Measurements from ENCODE around the gene CPSF4.
A peak's percentile ranks its signal among the peaks of the same experiment; 100 is the strongest.

CPSF4 gene

DNA sequence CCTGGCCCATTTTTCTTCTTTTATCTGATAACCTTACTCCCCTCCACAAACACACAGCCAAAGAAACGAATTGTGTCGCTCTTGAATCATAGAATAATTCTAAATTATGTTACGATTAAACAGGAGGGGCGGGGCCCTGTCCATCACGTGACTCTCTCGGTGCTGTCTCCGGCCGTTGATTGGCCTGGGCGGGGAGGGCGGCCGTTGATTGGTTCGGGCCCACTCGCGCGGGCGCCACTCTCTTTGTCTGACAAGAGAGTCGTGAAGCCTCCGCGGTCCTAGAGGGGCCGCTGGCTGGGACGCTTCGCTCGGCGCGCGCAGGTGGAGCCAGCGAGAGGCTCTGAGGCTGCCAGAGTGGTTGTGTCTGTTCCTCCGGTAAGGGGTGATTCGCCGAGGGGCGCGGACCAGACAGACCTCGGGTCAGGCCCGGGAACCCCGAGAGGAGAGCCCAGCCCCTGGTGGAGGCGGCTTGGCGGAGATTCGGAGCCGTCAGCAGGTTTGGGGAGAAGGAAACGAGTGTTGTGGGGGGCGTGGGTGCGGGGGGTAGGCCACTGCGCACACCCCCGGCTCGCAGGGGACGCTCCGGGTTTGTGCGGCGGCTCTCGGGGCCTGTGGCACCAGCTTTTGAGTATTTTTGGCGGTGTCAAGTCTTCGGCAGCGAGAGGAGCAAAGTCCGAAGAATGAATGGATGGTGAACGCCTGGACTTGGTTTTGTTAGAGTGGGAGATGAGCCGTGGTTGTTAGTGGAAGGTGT, 34.0 kb downstream of the CPSF4 start, which contains the start of gene ZNF789 (continued):
- no peak for TF ChIP-seq TCF7L2 (IDR thresholded peaks at IDR 0.05; ENCODE audit: borderline replicate concordance, low read depth, low read length)
- TF ChIP-seq ZNF629 (tag by site-specific recombination; IDR thresholded peaks at IDR 0.05), result peak; percentile 65
- no peak for TF ChIP-seq ZNF791 (tag by site-specific recombination; IDR thresholded peaks at IDR 0.05)
- TF ChIP-seq ZNF2 (tag by site-specific recombination; IDR thresholded peaks at IDR 0.05), result peak; percentile 39; the same call in 1 of the 2 replicates
- TF ChIP-seq, protein P1, sequence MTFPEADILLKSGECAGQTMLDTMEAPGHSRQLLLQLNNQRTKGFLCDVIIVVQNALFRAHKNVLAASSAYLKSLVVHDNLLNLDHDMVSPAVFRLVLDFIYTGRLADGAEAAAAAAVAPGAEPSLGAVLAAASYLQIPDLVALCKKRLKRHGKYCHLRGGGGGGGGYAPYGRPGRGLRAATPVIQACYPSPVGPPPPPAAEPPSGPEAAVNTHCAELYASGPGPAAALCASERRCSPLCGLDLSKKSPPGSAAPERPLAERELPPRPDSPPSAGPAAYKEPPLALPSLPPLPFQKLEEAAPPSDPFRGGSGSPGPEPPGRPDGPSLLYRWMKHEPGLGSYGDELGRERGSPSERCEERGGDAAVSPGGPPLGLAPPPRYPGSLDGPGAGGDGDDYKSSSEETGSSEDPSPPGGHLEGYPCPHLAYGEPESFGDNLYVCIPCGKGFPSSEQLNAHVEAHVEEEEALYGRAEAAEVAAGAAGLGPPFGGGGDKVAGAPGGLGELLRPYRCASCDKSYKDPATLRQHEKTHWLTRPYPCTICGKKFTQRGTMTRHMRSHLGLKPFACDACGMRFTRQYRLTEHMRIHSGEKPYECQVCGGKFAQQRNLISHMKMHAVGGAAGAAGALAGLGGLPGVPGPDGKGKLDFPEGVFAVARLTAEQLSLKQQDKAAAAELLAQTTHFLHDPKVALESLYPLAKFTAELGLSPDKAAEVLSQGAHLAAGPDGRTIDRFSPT (tag by site-specific recombination; IDR thresholded peaks at IDR 0.05), result no peak
- TF ChIP-seq ZNF658 (tag by site-specific recombination; IDR thresholded peaks at IDR 0.05), result no peak
- peak; percentile 21; the same call in 1 of the 2 replicates for TF ChIP-seq ZBTB8A (tag by site-specific recombination; IDR thresholded peaks at IDR 0.05)
- TF ChIP-seq ZNF76 (tag by site-specific recombination; IDR thresholded peaks at IDR 0.05; ENCODE audit: borderline replicate concordance, low read depth), result 0 out of 2 replicates have a peak, but pooled peaks have one; percentile 49
- no peak for TF ChIP-seq HOXC10 (CRISPR knock-in tag; IDR thresholded peaks at IDR 0.05)
- no peak for TF ChIP-seq HOXD13 (CRISPR knock-in tag; IDR thresholded peaks at IDR 0.05; ENCODE audit: borderline replicate concordance)
- TF ChIP-seq, protein P2, sequence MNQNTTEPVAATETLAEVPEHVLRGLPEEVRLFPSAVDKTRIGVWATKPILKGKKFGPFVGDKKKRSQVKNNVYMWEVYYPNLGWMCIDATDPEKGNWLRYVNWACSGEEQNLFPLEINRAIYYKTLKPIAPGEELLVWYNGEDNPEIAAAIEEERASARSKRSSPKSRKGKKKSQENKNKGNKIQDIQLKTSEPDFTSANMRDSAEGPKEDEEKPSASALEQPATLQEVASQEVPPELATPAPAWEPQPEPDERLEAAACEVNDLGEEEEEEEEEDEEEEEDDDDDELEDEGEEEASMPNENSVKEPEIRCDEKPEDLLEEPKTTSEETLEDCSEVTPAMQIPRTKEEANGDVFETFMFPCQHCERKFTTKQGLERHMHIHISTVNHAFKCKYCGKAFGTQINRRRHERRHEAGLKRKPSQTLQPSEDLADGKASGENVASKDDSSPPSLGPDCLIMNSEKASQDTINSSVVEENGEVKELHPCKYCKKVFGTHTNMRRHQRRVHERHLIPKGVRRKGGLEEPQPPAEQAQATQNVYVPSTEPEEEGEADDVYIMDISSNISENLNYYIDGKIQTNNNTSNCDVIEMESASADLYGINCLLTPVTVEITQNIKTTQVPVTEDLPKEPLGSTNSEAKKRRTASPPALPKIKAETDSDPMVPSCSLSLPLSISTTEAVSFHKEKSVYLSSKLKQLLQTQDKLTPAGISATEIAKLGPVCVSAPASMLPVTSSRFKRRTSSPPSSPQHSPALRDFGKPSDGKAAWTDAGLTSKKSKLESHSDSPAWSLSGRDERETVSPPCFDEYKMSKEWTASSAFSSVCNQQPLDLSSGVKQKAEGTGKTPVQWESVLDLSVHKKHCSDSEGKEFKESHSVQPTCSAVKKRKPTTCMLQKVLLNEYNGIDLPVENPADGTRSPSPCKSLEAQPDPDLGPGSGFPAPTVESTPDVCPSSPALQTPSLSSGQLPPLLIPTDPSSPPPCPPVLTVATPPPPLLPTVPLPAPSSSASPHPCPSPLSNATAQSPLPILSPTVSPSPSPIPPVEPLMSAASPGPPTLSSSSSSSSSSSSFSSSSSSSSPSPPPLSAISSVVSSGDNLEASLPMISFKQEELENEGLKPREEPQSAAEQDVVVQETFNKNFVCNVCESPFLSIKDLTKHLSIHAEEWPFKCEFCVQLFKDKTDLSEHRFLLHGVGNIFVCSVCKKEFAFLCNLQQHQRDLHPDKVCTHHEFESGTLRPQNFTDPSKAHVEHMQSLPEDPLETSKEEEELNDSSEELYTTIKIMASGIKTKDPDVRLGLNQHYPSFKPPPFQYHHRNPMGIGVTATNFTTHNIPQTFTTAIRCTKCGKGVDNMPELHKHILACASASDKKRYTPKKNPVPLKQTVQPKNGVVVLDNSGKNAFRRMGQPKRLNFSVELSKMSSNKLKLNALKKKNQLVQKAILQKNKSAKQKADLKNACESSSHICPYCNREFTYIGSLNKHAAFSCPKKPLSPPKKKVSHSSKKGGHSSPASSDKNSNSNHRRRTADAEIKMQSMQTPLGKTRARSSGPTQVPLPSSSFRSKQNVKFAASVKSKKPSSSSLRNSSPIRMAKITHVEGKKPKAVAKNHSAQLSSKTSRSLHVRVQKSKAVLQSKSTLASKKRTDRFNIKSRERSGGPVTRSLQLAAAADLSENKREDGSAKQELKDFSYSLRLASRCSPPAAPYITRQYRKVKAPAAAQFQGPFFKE (tag by site-specific recombination; IDR thresholded peaks at IDR 0.05; ENCODE audit: borderline replicate concordance), result no peak
- no peak for TF ChIP-seq ZNF621 (tag by site-specific recombination; IDR thresholded peaks at IDR 0.05)
- TF ChIP-seq ZNF24 (tag by site-specific recombination; IDR thresholded peaks at IDR 0.05), result no peak; the same call in 1 of the 2 replicates
- TF ChIP-seq SP7 (tag by site-specific recombination; IDR thresholded peaks at IDR 0.05), result peak; percentile 72
- TF ChIP-seq GLIS1 (tag by site-specific recombination; IDR thresholded peaks at IDR 0.05), result peak; percentile 66
- TF ChIP-seq RBAK (tag by site-specific recombination; IDR thresholded peaks at IDR 0.05), result no peak
- TF ChIP-seq ZNF140 (tag by site-specific recombination; IDR thresholded peaks at IDR 0.05), result no peak
- TF ChIP-seq KLF7 (tag by site-specific recombination; IDR thresholded peaks at IDR 0.05; ENCODE audit: borderline replicate concordance), result no peak
- TF ChIP-seq YY2 (tag by site-specific recombination; IDR thresholded peaks at IDR 0.05), result peak; percentile 48; the same call in 1 of the 2 replicates
- no peak for TF ChIP-seq ZNF311 (tag by site-specific recombination; IDR thresholded peaks at IDR 0.05; ENCODE audit: borderline replicate concordance)
- TF ChIP-seq ZNF585B (tag by site-specific recombination; IDR thresholded peaks at IDR 0.05), result no peak
- TF ChIP-seq ZNF423 (tag by site-specific recombination; IDR thresholded peaks at IDR 0.05), result no peak
- no peak for TF ChIP-seq ZNF174 (tag by site-specific recombination; IDR thresholded peaks at IDR 0.05)
- TF ChIP-seq ZNF138 (tag by site-specific recombination; IDR thresholded peaks at IDR 0.05; ENCODE audit: borderline replicate concordance), result no peak
- TF ChIP-seq ZNF530 (tag by site-specific recombination; IDR thresholded peaks at IDR 0.05; ENCODE audit: low read depth), result no peak
- TF ChIP-seq OVOL3 (tag by site-specific recombination; IDR thresholded peaks at IDR 0.05), result no peak
- TF ChIP-seq, protein P3, sequence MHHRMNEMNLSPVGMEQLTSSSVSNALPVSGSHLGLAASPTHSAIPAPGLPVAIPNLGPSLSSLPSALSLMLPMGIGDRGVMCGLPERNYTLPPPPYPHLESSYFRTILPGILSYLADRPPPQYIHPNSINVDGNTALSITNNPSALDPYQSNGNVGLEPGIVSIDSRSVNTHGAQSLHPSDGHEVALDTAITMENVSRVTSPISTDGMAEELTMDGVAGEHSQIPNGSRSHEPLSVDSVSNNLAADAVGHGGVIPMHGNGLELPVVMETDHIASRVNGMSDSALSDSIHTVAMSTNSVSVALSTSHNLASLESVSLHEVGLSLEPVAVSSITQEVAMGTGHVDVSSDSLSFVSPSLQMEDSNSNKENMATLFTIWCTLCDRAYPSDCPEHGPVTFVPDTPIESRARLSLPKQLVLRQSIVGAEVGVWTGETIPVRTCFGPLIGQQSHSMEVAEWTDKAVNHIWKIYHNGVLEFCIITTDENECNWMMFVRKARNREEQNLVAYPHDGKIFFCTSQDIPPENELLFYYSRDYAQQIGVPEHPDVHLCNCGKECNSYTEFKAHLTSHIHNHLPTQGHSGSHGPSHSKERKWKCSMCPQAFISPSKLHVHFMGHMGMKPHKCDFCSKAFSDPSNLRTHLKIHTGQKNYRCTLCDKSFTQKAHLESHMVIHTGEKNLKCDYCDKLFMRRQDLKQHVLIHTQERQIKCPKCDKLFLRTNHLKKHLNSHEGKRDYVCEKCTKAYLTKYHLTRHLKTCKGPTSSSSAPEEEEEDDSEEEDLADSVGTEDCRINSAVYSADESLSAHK (tag by site-specific recombination; IDR thresholded peaks at IDR 0.05), result no peak
- TF ChIP-seq, protein P4, sequence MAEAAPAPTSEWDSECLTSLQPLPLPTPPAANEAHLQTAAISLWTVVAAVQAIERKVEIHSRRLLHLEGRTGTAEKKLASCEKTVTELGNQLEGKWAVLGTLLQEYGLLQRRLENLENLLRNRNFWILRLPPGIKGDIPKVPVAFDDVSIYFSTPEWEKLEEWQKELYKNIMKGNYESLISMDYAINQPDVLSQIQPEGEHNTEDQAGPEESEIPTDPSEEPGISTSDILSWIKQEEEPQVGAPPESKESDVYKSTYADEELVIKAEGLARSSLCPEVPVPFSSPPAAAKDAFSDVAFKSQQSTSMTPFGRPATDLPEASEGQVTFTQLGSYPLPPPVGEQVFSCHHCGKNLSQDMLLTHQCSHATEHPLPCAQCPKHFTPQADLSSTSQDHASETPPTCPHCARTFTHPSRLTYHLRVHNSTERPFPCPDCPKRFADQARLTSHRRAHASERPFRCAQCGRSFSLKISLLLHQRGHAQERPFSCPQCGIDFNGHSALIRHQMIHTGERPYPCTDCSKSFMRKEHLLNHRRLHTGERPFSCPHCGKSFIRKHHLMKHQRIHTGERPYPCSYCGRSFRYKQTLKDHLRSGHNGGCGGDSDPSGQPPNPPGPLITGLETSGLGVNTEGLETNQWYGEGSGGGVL (tag by site-specific recombination; IDR thresholded peaks at IDR 0.05), result no peak
- no peak for TF ChIP-seq ZNF776 (tag by site-specific recombination; IDR thresholded peaks at IDR 0.05; ENCODE audit: borderline replicate concordance)
